Left renal cortex interstitium (tissue), 4 donors: Measurements from ENCODE around the gene SCAANT1. TPM values are rescaled to one million over a fixed set of nuclear protein-coding genes. Genes with fewer than 3 reads are reported as not detected.

Source experiments
- DNase-seq, 4 donors: peaks; one replicate each; pipeline ENCODE4 v3.0.0-alpha.2; 2013; ENCODE audit warnings: low read depth in 4 of 4, low spot score in 2 of 4, missing footprints in 1 of 4
- polyA plus RNA-seq, 4 donors: library from polyadenylated mRNA; unstranded; fragments of 120-200 nt; gene quantifications; one replicate each; pipeline ENCODE4 v1.2.1, GENCODE V29; 2013; ENCODE audit not compliant: insufficient read length in 4 of 4

The SCAANT1 gene
- polyA plus RNA-seq: 1 to 10 TPM in 2 of 4 donors, not detected in 2; 1.0 to 1.8 TPM

DNA sequence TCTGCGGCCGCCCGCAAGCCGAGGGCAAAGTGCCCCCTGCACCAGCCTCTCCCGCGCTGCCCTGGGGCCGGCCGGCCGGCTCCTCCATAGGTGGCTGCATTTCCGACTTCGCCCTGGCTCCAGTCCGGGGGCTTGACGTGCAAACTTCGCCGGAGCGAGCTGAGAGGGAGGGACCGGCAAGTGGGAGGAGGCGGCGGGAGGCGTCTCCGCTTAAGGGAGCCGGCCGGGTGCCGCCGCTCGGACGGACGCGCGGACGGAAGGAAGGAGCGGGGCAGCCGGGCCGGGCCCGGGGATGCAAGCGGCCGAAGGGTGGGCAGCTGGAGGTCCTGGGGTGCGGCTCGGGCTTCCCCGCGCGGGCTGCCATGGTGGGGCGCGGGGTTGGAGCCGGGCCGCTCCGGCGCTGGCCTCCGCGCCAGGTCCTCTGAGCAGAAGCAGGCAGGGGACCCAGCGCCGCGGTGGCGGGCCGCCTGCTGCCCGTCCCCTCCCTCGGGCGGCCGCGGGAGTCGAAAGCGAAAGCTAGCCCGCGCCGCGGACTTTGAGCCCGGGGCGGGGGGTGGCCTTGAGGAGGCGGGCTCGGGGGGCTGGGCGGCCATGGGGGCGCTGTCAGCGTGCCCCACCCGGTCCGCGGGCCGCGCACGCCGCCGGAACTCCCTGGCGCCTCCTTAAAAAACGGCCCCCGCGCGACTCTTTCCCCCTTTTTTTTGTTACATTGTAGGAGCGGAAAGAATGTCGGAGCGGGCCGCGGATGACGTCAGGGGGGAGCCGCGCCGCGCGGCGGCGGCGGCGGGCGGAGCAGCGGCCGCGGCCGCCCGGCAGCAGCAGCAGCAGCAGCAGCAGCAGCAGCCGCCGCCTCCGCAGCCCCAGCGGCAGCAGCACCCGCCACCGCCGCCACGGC, at the start of gene SCAANT1:
SCAANT1 (minus strand) TSS at position 511 of the 895 bp plus-strand sequence.
- DNase-seq: peak; percentile 45 to 82 (median 72)

DNA sequence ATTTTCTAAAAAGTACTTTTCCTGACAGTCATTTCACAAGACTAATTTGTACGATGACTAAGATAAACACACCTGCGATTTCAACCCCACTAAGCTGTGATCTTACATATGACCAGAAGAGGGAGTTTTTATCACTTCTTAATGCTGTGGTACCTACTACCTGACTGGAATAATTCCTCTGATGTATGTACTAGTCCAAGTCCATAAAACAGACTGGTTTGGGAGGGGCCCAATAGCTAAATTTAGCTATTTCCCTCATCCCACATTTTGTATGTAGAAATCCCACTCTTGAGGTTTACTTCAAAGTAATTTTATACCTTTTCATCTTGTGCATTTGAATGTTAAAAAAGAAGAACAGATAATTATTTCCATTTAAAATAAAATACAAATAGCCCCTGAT, 49.7 kb upstream of the SCAANT1 start:
- no peak for DNase-seq

DNA sequence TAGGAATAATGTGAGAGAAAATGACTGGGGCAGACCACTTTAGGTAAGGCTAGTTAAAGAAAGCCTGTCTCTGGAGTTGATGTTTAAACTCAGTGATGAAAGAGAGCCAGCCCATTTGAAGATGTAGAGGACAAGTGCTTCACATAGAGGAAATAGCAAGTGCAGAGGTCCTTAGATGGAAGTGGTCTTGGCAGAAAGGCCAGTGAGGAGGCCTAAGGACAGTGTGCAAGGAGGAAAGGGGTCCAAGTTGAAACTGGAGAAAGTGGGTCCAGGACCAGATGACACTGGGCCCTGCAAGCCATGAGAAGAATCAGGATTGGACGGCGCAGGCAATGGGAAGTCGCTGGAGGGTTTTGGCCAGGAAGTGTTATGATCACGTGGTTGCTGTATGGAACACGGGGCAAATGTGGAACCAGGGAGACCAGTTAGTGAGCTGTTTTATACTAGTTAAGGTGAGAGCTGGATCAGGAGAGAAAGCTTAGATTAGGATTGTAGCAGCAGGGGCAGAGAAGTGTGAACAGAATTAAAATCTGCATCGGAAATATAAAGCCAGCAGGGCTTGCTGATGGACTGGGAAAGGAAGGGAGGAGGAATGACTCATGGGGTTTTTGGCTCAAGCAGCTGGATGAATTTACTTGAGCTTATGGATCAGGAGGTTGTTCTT, 48.0 kb upstream of the SCAANT1 start:
- DNase-seq: no peak

DNA sequence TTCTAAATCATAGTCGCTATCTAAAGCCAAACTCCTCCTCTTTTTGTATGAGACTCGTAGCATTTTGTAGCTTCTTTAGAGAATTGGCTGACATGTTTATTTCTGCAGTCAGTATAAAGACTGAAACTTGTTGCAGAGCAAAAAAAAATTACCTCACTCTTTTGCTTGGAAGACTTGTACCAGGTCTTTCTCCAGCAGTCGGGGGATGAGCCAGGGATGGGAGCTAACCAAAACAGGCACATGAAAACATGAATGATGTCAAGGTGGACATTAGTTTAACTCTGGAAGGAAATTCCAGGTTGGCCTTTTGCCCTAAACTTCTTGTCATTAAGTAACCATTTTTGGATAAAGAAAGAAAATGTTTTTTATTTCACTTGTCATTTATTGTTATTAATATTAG, 47.0 kb upstream of the SCAANT1 start:
- DNase-seq: no peak

DNA sequence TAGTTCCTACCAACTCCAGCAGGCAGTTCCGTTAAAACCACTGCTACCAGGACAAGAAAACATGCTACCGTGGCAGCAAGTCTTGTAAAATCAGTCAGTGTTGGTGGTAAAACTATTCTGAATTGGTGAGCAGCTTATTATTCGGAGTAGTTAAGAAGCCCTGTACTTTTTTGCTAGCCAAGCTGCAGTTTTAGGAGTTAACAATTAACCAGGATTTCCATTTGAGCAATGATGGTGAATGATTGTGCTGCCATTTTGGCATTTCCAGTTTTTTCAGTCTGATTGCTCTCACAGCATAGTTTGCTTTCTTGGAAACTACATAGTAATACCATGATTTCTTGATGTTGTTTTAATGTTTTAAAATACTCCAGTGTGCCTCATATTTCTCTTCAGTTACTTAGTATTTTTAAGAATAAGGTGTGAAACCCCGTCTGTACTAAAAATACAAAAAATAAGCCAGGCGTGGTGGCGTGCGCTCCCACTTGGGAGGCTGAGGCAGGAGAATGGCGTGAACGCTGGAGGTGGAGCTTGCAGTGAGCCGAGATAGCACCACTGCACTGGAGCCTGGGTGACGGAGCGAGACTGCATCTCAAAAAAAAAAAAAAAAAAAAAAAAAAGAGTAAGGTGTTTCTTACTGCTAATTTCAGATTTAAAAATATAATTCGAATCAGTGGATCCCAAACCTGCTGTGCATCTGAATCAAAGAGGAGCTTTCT, 43.8 kb upstream of the SCAANT1 start:
- no peak for DNase-seq

DNA sequence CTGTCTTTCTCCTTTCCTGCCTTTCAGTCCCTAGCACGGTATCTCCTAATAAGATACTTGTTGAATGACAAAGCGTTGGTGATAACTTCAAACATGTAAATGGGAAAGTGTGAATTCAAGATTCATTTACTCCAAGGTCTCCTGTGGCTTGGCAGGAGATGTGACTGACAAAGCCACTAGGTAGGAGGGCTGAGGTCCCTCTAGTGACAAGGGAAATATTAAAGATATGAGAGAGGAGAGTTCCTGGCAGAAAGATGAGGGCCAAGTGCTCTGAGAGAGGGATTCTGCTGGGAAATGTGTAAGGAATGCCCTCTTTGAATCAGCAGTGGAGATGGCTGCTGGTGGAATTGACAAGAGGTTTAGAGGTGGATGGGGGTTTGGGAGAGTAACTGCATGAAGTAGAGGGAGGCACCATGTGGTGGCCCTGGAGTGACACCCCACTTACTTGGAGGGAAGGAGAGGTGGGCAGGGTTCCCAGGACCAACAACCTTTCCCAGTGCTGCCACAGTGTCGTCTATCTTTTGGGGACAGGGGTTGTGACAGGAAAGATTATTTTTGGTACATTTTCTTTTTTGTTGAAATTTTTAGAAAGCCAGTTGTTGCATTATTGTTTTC, 43.0 kb upstream of the SCAANT1 start:
- DNase-seq: no peak

DNA sequence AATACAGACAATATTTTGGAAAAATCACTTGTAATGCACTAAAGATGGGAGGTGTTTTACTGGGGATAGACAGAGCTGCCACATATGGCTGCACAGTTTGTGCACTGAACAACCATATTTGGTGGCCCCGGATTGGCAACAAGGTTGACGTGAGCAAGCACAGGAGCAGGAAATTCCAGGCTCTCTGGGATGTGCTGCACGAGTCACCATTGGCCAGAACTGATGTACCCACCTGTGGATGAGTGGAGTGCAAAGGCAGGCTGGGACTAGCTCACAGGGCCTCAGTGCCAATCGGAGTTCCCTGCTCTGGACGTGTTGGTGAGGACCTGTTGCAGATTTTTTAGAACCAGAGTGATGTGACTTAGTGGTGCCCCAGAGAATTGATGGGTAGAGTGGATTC, 42.0 kb upstream of the SCAANT1 start:
- no peak for DNase-seq

DNA sequence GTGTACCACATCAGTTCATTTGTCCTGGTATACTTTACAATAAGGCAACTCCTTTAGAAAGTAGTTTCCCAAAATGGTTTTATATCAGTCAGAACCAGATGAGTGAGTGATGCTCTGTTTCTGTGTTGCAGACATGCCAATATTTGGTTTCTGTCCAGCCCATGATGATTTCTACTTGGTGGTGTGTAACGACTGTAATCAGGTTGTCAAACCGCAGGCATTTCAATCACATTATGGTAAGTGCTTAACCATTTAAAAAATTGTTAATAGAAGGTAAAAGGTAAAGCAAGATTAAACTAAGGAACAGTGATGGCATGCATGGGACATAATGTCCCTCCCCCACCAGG, 40.0 kb upstream of the SCAANT1 start:
- no peak for DNase-seq

DNA sequence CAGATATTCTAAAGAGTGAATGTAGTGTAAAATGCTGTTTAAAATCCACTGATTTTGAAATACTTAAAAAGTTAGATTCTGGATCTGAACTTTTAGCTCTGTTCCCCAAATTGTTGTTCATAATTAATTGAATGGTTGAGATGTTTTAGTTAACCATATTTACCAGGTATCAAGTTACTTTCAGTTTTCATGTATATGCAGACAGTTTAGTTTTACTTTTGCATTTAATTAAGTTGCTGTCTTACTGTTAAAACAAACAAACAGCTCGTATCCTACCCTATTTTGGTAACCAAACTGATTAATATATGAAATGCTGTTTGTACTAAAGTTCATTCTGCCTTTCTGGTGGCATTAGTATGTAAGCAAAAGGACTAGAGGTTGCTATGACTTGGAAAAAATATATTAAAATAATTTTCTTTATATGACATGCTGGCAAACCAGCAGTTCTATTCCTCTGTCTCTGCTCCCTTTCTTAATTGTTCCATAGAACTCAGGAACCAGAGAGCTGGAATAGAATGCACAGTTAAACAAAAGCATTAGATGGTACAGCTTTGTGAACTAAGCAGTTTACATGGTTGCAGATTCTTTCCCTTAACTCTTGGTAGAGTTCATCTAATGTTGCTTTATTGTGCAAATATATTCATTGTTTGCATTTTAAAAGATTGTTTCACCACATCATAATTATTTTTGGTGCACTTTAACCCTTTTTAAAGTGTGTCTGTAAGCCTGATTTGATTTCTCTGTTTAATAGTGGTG, 39.5 kb upstream of the SCAANT1 start:
- DNase-seq: no peak

DNA sequence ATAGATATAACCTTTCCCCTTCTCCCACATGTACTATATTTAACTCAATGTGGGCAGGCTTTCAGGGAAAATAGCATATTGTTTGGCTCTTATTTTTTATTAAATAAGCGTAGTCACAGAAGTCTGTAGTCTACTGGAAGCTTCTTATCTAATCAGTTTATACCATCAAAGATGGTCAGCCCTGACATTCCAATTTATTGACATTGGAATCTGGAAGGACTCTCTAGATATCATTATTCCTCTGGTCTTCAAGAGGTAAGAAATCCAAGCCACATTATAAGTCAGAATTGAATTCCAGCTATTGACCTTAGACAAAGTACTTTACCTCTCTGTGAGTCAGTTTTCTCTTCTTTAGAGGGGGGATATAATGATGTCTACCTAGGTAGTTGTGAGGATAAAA, 38.5 kb upstream of the SCAANT1 start:
- DNase-seq: no peak

DNA sequence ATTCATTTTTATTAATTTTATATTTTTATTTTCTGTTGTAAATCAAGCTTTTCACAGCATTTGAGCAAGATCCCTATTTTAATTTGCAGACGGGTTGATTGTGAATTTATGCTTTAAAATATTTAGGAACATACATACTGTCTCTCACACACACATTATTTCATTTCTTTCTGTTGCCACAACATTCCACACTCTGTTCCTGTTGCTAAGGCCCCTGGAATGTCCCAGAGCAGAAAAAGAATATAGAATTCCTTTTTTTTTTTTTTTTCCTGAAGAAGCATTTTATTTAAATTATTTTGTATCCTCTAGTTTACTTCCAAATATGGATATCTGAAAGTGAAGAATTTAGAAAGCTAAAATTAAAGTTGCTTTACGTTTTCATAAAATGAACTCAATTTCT, 36.8 kb upstream of the SCAANT1 start:
- DNase-seq: no peak

DNA sequence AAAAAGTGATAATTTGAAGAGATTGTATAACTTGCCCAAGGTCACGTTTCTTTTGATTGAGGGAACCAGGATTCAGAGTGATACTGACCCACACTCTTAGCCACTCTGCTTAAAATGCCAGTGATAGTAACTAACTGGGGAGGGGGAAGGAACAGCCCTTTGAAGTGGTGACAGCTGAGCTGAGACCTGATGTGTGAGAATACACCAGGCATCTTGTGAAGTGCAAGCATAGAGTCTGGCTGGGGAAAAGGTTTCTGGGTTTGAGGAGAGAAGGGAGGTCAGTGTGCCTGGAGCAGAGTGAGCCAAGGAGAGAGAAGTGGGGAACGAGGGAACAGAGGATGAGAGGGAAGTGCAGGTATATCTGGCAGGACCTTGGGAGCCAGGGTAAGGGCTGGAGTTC, 35.4 kb upstream of the SCAANT1 start:
- no peak for DNase-seq

DNA sequence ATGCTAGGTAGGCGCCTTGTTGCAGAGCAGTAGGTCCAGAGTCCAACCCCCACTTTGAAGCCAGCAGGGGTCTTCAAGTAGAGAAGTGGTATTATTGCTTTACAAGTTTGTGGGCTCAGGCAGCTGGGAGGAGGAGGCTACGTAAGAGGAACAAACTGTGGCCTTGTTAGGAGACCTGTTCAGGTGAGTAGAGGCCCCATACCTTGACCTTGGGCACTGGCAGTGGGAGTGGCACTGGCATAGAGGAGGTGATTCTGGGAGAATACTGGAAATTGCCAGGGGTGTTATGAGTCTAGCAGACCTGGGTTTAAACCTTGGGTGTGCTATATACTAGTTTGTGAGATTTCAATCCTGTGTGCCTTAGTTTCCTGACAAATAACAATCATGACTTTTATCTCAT, 34.6 kb upstream of the SCAANT1 start:
- no peak for DNase-seq

DNA sequence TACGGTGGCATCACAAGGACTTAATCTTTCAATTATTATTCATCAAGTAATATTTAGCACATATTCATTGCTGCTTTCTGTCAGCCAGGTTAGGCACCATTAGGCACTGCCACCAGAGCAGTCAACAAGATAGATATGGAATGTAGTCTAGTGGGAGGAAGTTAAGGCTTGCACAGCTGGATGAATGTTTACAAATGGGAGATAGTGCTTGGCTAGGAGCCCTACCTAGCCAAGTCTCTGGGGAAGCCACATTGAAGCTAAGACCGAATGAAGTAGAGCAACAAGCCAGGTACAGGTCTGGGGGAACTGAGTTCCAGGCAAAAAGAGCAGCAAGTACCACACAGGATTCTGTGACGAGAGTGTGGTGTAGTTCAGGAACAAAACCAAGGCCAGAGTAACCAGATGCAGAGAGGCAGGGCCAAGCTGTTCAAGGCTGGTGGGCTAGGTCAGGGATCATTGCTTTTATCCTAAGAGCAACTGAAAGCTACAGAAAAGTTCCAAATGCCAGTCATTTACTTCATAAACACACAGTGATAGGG, 33.4 kb upstream of the SCAANT1 start:
- no peak for DNase-seq

DNA sequence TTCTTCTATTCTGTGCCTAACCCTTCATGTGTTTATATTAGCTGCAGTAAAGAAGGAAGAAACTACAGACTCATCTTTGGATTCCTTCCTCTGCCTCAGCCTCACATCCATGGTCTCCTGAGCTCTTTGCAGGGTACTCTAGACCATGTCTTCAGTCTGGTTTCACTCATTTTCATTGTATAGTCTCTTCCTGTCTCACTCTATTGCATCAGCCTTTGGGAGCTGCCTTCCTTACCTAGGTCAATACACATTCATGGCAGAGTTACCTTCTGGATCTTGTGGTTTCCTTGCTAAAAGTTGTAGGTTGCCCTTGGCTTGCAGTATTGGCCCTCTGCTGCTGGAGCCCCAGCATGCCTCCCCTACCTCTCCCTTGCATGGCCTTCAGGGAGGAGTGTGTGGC, 31.5 kb upstream of the SCAANT1 start:
- no peak for DNase-seq

DNA sequence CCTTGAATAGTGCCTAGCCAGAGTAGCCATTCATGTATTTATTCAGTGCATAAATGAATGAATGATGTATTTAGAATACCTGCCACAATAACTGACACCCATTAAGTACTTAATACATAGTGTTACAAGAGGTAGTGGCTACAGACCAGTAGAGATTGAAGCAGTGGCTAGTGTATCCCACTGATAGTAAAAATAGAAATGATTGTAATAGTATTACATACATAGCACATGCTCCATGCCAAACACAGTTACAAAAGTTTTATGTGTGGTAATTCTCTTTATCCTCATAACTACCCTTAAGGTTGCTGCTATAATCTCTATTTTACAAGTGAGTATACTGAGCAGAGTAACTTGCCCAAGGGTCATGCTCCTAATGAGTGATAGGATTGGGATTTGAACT, 30.3 kb upstream of the SCAANT1 start:
- no peak for DNase-seq

DNA sequence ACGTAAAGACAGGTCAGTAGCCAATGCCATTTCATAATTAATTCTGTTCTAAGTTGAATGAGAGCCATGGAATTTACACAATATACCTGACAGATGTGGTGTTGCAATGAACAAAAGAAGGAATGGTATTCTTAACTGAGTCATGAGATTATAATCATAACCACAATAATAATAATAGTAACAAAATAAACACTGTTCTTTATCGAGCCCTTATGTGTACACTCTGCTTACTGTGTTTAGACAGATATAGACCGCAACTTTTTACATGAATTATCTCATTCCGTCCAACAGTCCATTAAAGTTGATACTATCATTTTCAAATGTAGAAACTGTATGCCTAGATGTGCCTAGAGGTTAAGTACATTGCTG, 28.2 kb upstream of the SCAANT1 start:
- DNase-seq: no peak

DNA sequence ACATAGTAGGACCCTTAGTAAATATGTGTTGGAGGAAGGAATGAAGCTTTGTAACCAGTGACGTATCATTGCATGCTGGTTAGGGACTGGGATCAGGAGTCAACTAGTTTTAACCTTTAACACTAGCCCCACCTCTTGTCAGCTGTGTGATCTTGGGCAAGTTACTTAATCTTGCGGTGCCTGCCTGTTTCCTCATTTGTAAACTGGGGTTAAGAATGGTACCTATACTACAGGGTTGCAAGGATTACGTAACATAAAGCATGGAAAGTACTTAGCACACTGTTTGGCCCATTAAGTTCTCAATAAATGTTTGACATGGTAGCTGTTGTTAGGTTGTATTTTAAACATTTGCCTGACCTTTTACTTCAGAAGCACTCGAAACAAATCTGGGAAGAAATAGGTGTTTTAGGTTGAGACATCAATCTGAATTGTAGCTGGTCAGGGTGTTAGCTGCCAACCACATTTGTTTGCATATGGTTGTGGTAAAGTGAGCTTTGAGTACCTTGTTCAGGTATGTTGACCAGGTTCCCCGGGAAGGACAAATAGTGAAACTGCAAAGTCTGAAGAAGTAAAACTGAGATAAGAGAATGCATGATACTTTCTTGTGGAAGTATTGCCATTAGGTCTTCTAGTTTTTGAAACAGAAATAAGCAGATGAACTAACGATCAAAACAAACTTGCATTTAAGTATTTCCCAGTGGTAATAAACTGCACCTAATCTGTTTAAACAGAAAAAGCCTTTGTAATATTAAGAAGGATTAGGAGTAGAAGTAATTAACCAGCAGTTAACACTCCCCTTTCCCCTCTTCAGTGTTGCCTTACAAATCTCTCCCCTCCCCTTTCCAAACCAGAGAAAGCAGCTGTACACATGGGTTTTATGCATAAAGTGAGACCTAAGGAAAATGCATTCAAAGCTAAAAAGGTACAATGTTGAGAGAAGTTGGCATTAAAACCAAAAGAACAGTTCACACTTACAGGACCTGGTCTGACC, 25.8 kb upstream of the SCAANT1 start:
- DNase-seq: no peak

DNA sequence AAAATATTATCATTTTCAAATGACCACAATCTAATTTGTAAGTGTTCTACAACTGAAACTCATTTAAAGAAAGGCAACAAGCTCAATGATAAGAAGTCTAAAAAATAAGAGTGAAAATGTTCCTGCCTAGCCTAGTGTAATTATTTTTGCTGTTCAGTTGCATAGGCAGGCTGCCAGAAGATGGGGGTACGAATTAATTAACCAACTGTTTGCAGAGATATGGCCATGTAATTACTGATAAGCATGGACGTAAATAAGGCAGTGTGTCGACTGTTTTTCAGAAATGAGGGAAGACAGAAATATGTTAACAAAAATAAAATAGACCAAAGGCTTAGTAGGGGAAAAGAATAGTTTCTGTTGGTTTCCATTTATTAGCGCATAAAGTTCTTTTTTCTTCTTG, 24.7 kb upstream of the SCAANT1 start:
- DNase-seq: no peak
